Nephron (organoid): ENCODE data around the gene NSMCE4A.

ENCODE experiments used
- H3K27ac Mint-ChIP-seq, 3 experiments: 2 replicates each; pipeline ENCODE4 v1.8.0; 2020; ENCODE audit warnings: mixed read lengths in 3 of 3, mild to moderate bottlenecking in 2 of 3, moderate library complexity in 1 of 3
- H3K27me3 Mint-ChIP-seq: 2 replicates; pipeline ENCODE4 v1.8.0; 2021; ENCODE audit warnings: low read depth, mild to moderate bottlenecking, moderate library complexity, mixed read lengths
- H3K36me3 Mint-ChIP-seq: 2 replicates; pipeline ENCODE4 v1.8.0; 2020; ENCODE audit warnings: low read depth, mixed read lengths
- H3K4me1 Mint-ChIP-seq: 2 replicates; pipeline ENCODE4 v1.8.0; 2020; ENCODE audit warnings: mixed read lengths
- H3K4me3 Mint-ChIP-seq, 3 experiments: 2 replicates each; pipeline ENCODE4 v1.8.0; 2020; ENCODE audit warnings: mild to moderate bottlenecking in 3 of 3, mixed read lengths in 3 of 3, moderate library complexity in 2 of 3
- H3K9me3 Mint-ChIP-seq: 2 replicates; pipeline ENCODE4 v1.8.0; 2020; ENCODE audit warnings: mixed read lengths
- TF ChIP-seq, protein P1 (sequence below), 3 experiments: fragments of 200-600 bp; sonication (generic); IDR thresholded peaks; one replicate each; pipeline ENCODE4 v1.5.0; 2021; ENCODE audit warnings: antibody characterized with exemption in 3 of 3; ENCODE audit not compliant: unreplicated experiment in 3 of 3

Gene NSMCE4A

DNA sequence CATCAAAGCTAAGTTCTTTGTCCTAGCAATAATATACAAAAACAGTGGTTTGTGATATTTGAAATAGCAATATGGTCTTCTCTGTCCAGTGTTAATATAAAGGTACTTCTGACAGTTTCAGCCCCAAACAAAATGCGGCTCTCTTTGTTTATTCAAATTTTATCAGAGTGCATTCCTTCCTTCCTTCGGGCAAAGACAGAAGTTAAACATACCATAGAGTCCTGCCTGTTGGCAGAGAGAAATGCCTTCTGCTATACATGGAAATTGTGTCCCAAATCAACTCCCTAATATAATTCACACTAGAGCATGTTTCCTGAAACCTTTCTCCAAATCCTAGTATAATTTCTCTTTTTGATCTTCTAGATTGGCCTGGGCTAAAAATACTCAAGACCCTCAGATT is 26.0 kb downstream of the NSMCE4A start:
- Mint-ChIP-seq H3K27me3 (no peaks in the 10 kb centered on the region), H3K36me3 (peaks cover 23% of the 10 kb centered on the region), H3K4me1 (no peaks in the 10 kb centered on the region), H3K4me3 (no peak overlapping the region), H3K9me3 (no peaks in the 10 kb centered on the region), H3K27ac (no peak overlapping the region)
- TF ChIP-seq, protein P1, sequence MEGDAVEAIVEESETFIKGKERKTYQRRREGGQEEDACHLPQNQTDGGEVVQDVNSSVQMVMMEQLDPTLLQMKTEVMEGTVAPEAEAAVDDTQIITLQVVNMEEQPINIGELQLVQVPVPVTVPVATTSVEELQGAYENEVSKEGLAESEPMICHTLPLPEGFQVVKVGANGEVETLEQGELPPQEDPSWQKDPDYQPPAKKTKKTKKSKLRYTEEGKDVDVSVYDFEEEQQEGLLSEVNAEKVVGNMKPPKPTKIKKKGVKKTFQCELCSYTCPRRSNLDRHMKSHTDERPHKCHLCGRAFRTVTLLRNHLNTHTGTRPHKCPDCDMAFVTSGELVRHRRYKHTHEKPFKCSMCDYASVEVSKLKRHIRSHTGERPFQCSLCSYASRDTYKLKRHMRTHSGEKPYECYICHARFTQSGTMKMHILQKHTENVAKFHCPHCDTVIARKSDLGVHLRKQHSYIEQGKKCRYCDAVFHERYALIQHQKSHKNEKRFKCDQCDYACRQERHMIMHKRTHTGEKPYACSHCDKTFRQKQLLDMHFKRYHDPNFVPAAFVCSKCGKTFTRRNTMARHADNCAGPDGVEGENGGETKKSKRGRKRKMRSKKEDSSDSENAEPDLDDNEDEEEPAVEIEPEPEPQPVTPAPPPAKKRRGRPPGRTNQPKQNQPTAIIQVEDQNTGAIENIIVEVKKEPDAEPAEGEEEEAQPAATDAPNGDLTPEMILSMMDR (IDR thresholded peaks at IDR 0.05; ENCODE audit: unreplicated experiment in 3 of 3), result no peak

DNA sequence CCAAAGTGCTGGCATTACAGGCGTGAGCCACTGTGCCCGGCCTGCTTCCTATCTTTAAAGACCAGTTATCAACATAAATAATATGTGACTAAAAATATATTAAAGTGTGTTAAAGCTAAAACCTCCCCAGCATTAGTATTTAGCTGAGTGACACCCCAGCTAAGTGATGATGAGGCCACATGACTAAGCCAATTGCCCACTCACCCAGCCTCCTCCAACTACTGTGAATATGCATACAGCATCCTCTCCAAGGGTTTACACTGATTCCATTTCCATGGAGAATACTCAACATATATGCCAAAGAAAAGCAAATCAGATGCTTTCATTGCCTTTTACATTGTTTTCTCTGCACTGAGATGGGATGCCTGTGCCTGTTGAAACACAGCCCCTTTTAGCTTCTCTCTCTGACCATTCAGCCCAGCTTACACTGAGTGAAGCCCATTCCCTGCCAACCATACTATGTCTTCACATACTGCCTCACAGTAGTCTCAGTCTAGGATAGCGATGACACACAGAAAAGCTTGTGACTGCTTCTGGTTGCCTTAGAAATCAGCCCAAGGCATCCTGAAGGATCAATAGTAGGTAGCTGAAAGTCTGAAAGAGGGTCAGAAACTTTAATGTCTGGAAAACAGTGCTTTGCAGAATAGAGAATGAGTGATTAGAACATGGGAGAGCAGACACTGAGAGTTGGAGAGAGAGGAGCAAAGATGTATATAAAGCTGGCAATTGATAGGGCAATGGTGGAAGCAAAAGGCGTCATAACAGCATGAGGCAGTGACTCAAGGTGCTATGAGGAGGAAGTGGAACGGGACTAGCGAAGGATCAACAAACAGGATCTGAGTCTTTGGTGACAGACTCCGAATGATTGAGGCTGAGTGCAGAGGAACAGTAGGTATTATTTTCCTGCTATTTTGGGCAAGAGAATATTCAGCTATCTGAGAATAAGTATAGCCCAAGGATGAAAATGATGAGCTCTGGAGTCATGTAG is 27.4 kb downstream of the NSMCE4A start:
- H3K9me3 Mint-ChIP-seq, result no peaks in the 10 kb centered on the region
- peaks cover 15% of the 10 kb centered on the region for H3K36me3 Mint-ChIP-seq
- TF ChIP-seq, protein P1 (IDR thresholded peaks at IDR 0.05; ENCODE audit: unreplicated experiment in 3 of 3), result no peak
- H3K4me3 Mint-ChIP-seq, result no peak overlapping the region
- no peak overlapping the region for H3K27ac Mint-ChIP-seq
- H3K4me1 Mint-ChIP-seq, result peaks cover 9% of the 10 kb centered on the region
- no peaks in the 10 kb centered on the region for H3K27me3 Mint-ChIP-seq

DNA sequence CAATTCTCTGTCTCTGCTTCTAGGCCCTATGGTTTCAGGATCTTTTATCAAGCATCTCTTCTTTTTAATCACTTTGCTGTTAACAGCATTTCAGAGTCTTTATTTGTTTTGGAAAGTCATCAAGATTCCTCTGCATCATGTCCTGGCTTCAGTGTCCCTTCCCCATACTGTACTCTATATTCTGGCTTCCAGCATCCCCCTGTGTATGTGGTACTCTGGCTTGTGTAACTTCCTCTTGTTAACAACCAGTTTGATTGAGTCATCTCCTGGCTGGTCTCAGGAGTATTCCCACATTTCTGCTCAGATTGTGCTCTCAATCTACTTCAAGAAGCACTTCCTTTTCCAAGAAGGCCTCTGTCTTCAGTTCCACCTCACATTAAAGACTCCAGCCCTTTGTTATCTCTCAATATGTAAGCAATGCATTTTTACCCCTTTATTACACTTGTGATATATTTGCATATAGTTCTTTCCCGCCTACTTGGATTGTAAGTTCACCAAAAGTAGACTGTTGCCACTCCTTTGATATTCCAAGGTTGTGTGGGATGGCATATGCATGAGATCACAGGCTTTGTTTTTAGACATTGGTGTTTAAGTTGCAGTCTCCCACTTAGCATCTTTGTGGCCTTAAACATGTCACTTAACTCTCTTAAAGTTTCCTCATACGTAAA is 32.1 kb downstream of the NSMCE4A start:
- Mint-ChIP-seq H3K4me1 (peaks cover 11% of the 10 kb centered on the region), H3K27me3 (peaks cover 3% of the 10 kb centered on the region), H3K9me3 (peaks cover 2% of the 10 kb centered on the region), H3K4me3 (no peak overlapping the region), H3K36me3 (peaks cover 6% of the 10 kb centered on the region), H3K27ac (peak overlapping the region; percentile 61 to 65 (median 64))
- TF ChIP-seq, protein P1 (IDR thresholded peaks at IDR 0.05; ENCODE audit: unreplicated experiment in 3 of 3), result no peak

DNA sequence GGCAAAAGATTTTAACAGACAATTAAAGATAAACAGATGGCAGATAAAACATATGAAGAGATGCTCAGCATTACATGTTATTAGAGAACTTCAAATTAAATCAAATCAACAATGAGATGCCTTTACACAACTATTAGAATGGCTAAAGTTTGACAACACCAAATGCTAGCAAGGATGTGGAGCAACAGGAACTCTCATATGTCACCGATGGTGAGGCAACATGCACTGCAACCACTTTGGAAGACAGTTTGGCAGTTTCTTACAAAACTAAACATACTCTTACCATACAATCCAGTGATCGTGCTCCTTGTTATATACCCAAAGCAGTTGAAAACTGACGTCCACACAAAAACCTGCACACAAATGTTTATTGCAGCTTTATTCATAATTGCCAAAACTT is 33.5 kb downstream of the NSMCE4A start:
- H3K4me1 Mint-ChIP-seq, result peaks cover 11% of the 10 kb centered on the region
- TF ChIP-seq, protein P1 (IDR thresholded peaks at IDR 0.05; ENCODE audit: unreplicated experiment in 3 of 3), result no peak
- H3K27ac Mint-ChIP-seq, result no peak overlapping the region
- peaks cover 6% of the 10 kb centered on the region for H3K36me3 Mint-ChIP-seq
- H3K27me3 Mint-ChIP-seq, result peaks cover 3% of the 10 kb centered on the region
- H3K9me3 Mint-ChIP-seq, result peaks cover 4% of the 10 kb centered on the region
- no peak overlapping the region for H3K4me3 Mint-ChIP-seq

DNA sequence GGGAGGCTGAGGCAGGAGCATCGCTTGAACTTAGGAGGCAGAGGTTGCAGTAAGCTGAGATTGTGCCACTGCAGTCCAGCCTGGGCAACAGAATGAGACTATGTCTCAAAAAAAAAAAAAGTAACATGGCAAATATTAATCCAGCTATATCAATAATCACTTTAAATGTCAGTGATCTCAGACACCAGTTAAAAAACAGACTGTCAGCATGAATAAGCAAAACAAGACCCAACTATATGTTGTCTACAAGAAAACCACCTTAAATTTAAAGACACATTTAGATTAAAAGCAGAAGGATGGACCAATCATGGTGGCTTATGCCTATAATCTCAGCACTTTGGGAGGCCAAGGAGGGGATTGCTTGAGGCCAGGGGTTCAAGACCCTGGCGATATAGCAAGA is 38.7 kb downstream of the NSMCE4A start:
- no peak overlapping the region for H3K4me3 Mint-ChIP-seq
- H3K4me1 Mint-ChIP-seq, result no peaks in the 10 kb centered on the region
- H3K9me3 Mint-ChIP-seq, result peaks cover 4% of the 10 kb centered on the region
- H3K27me3 Mint-ChIP-seq, result peaks cover 3% of the 10 kb centered on the region
- TF ChIP-seq, protein P1 (IDR thresholded peaks at IDR 0.05; ENCODE audit: unreplicated experiment in 3 of 3), result no peak
- no peak overlapping the region for H3K27ac Mint-ChIP-seq
- H3K36me3 Mint-ChIP-seq, result peaks cover 38% of the 10 kb centered on the region
